GM10266 (cell line): ENCODE results near the gene FLOT1.

ENCODE experiments used
- DNase-seq: peaks from one replicate; pipeline ENCODE4 v3.0.0; 2012; ENCODE audit errors: extremely low spot score
- TF ChIP-seq, protein P1 (sequence below): IDR thresholded peaks from 2 replicates; pipeline ENCODE4 v1.5.1; 2012; ENCODE audit warnings: mild to moderate bottlenecking, low read depth; ENCODE audit not compliant: control insufficient read depth, insufficient read depth; ENCODE audit errors: missing control alignments

Gene FLOT1

DNA sequence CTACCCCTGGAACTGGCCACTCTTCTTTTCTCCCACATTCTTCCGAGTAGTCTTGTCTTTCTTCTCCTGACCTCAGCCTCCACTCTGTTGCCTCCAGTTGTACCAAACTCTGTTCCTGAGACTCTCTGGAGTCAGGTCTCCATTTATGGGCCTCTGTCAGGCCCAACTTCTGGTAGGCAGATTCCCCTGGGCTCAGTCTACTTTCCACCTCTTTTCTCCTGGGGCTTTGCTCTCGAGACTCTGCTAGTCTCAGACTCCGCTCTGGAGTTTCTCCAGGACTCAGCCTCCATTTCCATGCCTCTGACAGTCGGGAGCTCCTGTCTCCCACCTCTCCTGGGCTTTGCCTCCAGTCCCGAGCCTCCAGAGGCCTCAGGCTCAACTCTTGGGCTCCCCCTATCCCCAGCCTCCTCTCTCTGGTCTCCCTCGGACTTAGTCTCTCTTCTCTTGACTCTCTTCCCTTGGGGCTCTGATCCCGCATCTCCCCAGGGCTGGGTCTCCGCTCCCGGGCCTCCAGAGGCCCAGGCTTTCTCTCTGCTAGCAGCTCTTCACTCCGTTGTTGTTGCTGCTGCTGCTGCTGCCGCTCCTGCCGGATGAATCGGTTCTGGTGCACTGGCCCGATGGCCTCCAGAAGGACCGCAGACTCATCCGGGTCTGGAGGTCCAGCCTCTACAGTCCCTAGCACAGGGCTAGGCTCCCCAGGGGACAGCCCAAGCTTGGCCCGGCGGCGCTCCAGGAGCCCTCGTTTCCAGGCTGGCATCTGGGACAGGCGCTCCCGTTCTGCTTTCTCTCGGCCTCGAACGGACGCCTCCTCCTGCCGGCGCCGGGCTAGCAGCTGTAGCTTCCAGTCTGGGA lies 57.1 kb downstream of the FLOT1 start:
- no peak for DNase-seq
- TF ChIP-seq, protein P1, sequence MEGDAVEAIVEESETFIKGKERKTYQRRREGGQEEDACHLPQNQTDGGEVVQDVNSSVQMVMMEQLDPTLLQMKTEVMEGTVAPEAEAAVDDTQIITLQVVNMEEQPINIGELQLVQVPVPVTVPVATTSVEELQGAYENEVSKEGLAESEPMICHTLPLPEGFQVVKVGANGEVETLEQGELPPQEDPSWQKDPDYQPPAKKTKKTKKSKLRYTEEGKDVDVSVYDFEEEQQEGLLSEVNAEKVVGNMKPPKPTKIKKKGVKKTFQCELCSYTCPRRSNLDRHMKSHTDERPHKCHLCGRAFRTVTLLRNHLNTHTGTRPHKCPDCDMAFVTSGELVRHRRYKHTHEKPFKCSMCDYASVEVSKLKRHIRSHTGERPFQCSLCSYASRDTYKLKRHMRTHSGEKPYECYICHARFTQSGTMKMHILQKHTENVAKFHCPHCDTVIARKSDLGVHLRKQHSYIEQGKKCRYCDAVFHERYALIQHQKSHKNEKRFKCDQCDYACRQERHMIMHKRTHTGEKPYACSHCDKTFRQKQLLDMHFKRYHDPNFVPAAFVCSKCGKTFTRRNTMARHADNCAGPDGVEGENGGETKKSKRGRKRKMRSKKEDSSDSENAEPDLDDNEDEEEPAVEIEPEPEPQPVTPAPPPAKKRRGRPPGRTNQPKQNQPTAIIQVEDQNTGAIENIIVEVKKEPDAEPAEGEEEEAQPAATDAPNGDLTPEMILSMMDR, result peak; percentile 50

DNA sequence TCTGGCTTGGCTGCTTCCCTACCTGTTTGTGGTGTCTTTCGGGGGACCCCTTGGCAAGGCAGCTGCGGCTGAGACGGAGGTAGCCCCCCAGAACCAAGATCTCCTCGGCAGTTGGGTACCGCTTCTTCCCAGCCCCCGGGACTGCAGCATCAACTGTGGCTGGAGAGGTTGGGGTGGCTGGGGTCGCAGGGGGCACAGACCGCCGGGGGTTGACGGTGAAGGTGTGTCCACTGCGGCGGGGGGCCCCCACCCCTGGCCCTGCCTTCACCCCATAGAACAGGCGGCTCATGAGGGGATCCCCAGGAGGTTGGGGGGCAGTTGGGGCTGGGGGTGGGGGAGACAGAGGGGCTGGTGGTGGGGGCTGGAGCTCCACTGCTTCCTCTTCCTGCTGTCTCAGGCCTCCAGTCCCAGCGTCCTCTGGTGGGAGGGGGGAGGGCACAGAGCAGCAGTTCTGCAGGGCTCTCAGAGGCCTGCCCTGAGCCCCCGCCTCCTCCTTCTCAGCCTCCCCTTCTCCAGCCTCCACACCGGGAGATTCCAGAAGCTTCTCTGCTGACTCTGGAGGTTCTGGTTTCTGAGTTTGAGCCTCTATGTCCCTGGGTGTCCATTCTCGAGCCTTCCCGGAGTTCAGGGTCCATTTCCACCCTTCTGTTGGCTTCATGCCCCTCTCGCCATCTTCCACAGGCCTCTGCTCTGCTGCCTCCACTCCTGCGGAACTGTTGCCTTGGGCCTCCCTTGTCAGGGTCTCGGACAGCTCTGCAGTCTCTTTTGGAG lies 57.9 kb downstream of the FLOT1 start:
- peak; percentile 68 for DNase-seq
- TF ChIP-seq, protein P1, result no peak

DNA sequence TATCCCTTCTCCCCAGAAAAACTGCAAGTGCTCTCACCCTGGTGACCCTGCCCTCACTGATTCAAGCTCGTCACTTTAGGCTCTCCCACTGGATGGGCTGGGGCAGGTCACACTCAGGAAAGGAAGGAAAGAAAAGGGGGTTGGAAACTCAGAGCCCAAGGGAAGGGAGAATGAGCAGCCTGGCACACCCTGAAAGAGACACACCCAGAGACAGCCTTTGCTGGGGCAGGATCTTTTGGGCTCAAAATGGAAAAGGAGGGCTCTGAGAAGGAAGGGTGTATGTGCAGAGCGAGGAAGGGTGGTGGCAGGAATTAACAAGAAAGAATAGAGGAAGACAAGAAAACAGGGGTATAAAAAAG lies 58.5 kb downstream of the FLOT1 start:
- no peak for DNase-seq
- TF ChIP-seq, protein P1, result no peak

DNA sequence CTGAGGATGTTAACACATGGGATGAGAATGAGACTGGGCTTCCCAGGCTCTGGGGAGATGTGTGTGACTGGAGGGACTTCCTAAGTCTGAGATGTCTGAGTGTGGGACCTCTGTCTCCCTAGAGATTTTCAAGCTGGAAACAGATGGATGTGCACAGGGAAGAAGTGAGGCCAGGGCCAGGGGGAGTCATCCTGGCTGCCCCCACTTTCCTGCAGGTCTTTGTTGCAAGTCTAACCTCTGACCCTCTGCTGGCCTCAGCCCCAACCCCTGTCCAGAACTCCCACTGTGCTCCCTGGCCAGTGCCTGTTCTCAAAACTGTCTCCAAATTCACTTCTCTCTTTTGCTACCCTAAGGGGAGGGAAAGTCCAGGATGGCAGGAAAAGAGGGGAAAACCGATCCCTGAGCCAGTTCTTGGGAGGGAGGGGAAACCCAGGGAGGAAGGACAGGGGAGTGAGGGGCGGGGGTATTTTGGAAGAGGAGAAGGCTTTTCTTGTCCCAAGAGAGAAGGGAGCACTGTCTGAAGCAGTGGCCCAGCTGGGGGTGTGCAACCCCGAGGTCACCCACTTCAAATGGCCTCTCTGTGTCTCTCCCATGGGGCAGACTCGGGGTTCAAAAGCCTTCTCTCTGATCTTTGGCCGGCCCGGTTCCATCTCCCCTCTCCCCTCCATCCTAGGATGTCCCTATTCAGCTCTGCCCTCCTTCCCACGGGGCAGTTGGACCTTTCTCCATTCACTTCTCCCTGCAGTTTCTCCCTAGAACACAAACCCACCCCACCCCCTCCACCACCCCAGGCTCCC lies 59.1 kb downstream of the FLOT1 start:
- peak; percentile 6 for DNase-seq
- TF ChIP-seq, protein P1, result no peak

DNA sequence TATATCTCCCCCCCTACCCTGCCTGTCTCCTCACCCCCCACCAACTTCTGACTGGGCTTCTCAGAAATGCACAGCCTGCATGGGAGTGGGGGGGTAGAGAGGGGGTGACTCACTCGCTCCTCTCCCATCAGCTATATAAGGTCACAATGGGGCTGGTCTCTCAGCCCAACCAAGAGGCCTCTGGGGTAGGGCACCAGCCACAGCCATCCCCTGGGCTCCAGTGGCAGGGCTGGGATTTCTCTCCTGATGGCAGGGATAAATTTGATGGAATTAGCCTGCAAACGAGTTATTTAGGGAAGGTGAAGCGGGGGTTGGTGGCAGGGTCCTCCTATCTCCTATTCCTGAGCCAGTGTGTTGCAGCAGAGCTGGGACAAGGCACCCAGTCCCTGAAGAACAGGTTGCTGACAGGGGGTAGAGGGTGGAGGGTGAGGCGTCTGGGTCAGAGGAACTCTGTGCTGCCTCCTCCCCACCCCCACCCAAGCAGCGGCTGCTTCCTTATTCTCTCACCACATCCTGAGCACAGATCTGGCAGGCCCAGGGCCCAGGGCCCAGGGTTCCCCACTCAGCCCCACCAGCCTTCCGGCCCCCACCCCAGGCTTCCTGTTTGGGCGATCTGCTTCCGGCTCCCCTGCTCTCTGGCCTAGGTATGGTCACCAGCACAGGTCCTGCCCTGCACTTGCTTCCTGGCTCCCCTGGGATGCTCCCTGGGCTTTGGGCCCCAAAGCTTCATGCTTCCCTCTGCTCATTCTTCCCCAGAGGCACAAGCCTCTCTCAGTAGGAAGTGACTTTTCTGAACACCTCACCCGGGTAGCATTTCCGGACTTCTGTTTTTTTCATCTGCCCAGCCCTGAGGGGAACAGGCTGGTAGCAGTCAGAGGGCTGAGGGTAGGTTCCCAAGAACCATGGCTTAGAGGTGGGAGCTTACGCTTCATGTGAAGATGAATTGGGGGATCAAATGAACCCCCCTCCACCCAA lies 60.1 kb downstream of the FLOT1 start:
- peak; percentile 81 for DNase-seq
- TF ChIP-seq, protein P1, result no peak

DNA sequence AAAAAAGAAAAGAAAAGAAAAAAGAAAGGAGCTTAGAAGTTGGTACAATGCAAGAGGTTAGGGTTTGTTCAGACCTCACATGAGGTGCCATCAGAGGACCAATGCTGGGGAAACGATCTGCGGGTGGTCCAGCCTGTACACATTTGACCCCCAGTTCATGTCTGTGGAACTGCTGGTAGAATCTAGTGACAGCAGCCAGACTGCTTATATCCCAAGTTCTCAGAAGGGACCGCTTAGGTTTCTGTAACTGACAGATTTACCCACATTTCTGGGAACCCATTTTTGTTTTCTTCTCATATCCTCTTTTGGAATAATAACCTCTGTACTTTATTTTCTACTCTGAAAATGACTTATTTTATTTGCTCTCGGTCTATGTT lies 60.7 kb downstream of the FLOT1 start:
- TF ChIP-seq, protein P1, result no peak
- DNase-seq, result peak; percentile 7
